Heart right ventricle (tissue), 16 donors: ENCODE results near the gene DENND2A. TPM values are rescaled to one million over a fixed set of nuclear protein-coding genes. Genes with fewer than 3 reads are reported as not detected.
A peak's percentile ranks its signal among the peaks of the same experiment; 100 is the strongest.
"Not testable (repeated sequence)": the region's sequence is repeated elsewhere in the genome, so short reads cannot be mapped to it uniquely, and the experiment has no call there.

Experiments
- ATAC-seq, 8 donors: fragments of 200-7000 bp; cut with Tn5 transposase; one replicate each; pipeline ENCODE4 v1.9.1; 2020; ENCODE audit warnings: mild to moderate bottlenecking in 8 of 8, moderate library complexity in 8 of 8, moderate number of reproducible peaks in 1 of 8
- DNase-seq, 2 donors: peaks; one replicate each; pipeline ENCODE4 v3.0.0-alpha.2; 2020
- H3K27ac ChIP-seq, 10 donors: fragments of 200-600 bp; sonication (generic) in 2 of 10; one replicate each; pipeline versions ENCODE4 v1.5.0 to v1.8.0; 2020 to 2022; ENCODE audit warnings: mild to moderate bottlenecking in 3 of 10
- H3K27me3 ChIP-seq, 7 donors: fragments of 200-600 bp; one replicate each; pipeline ENCODE4 v1.8.0; 2021 to 2022; ENCODE audit warnings: mild to moderate bottlenecking in 2 of 7
- H3K36me3 ChIP-seq, 9 donors: fragments of 200-600 bp; sonication (generic) in 1 of 9; one replicate each; pipeline versions ENCODE4 v1.5.0 to v1.8.0; 2020 to 2022; ENCODE audit warnings: mild to moderate bottlenecking in 2 of 9
- H3K4me1 ChIP-seq, 9 donors: fragments of 200-600 bp; sonication (generic) in 1 of 9; one replicate each; pipeline versions ENCODE4 v1.5.0 to v1.8.0; 2020 to 2022; ENCODE audit warnings: mild to moderate bottlenecking in 4 of 9
- H3K4me3 ChIP-seq, 10 donors: fragments of 200-600 bp; sonication (generic) in 2 of 10; one replicate each; pipeline versions ENCODE4 v1.5.0 to v1.8.0; 2020 to 2022; ENCODE audit warnings: mild to moderate bottlenecking in 7 of 10, moderate library complexity in 2 of 10
- H3K9me3 ChIP-seq, 11 donors: fragments of 200-600 bp in 10 of 11; sonication (generic) in 2 of 11; one replicate each; pipeline versions ENCODE4 v1.5.0 to v1.8.0; 2013 to 2022; ENCODE audit warnings: mild to moderate bottlenecking in 2 of 11, control low read depth in 1 of 11, moderate library complexity in 1 of 11
- CTCF ChIP-seq, 9 donors: fragments of 200-600 bp; sonication (generic) in 2 of 9; IDR thresholded peaks; one replicate each; pipeline versions ENCODE4 v1.5.0 to v1.8.0; 2021 to 2022; ENCODE audit warnings: antibody characterized with exemption in 9 of 9, mild to moderate bottlenecking in 5 of 9, moderate library complexity in 1 of 9
- WGBS, 2 donors: extraction: QIAGEN DNeasy Blood & Tissue Kit; methylation state at CpG; one replicate each; pipeline ENCODE4 v1.1.7; 2013; ENCODE audit warnings: inconsistent platforms in 1 of 2; 5-methylcytosine and 5-hydroxymethylcytosine counted together
- intact Hi-C, 10 donors: fragments of 100-400 bp; cut with DNase I; formaldehyde crosslinking; loops; one replicate each; pipeline versions ENCODE4 v1.11.1 to v1.14.2; 2022
- polyA plus RNA-seq, 2 donors: library from polyadenylated mRNA; stranded (reverse); fragments of 200-250 nt; gene quantifications; one replicate each; pipeline ENCODE4 v1.2.3, GENCODE V29; 2013
- total RNA-seq, 10 donors: library from RNA; stranded (reverse); fragmentation: NEBNext Ultra II Directional in 3 of 10; extraction: Animal tissue kit (Norgen Biotek cat#: 25700) in 3 of 10; gene quantifications; one replicate each; pipeline versions ENCODE4 v1.2.1 to v1.2.4, GENCODE V29; 2021 to 2023
- donor health status: Arrhythmogenic right ventricular cardiomyopathy.
- donor health status: ischemic (EF 13 %, LVEDD 7.1; RV severe dilation, severe dysfunction).
- donor health status: healthy with polysubstance abuse.
- donor health status: DM: no; HTN: yes; CAD: no.
- donor health status: DM: no; HTN: no; CAD: no.
- donor health status: ischemic (EF 25% LVEDD 6.9; RV normal size, moderate dysfunction).
- donor health status: ischemic (EF 25% LVEDD 5.7; RV mildly dilated, moderate dysfunction).
- donor health status: healthy.
- donor health status: DM: yes; HTN: yes; CAD: no.
- donor health status: Ischemic cardiomyopathy.
- donor health status: ischemic (EF 35%, LVEDD 5.7; RV mildly dilated, moderate dysfunction).
- donor health status: nonischemic (EF 11% LVEDD 7.7; RV severe dilation, severe dysfunction).
- donor health status: DM: yes; HTN: yes; CAD: no.
- donor health status: PGD.
- donor health status: ischemic (EF 29% LVEDD 5.4; RV normal size, mild dysfunction).
- donor health status: nonischemic (EF 23%, LVEDD 6.1; RV moderate dilation, normal function).

Gene DENND2A
- total and polyA plus RNA-seq, 12 donors, result 3.8 to 16.9 (median 9.8) TPM

DNA sequence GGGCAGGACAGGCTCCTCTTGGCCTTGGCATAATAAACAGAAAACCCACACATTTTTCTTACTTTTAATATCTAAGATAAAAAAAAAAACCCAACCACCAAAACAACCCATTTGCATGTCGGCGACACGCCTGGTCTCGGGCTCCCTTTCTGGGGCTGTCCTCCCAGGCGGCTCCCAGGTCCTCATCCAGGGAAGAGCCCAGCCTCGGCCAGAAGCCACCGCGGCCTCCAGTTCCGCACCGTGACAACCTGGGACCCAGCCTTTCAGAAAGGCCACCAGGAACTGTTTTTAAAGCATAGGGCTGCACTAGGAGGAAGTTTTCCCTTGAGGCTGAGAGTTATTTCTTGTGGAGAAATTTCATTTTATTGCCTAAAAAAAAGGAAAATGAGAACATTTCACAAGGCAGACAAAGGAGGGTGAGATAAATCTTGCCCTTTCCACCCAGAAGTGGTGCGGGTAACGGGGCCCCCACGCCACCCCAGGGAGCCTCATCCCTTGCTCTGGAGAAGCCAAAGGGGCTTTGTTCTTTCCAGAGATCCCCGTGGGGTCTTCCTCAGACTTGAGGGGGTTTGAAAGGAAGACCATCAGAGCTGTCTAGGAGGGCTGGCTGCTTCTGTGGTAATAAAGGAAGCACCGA lies 122.1 kb downstream of the DENND2A start:
- intact Hi-C loops, result loop anchor here in 9 of 10 donors (1.0 to 10.0 kb wide), 3 partner anchors 46 to 135 kb away; no protein-coding TSS in a partner anchor
- no peaks in the 10 kb centered on the region for H3K27me3 ChIP-seq
- H3K27ac ChIP-seq, result peak overlapping the region in 7 of 10 donors; percentile 26 to 76 (median 52)
- H3K9me3 ChIP-seq, result no peaks in the 10 kb centered on the region
- no peak for TF ChIP-seq CTCF (IDR thresholded peaks at IDR 0.05)
- H3K4me3 ChIP-seq, result peak overlapping the region in 1 of 10 donors; percentile 6
- DNase-seq (peak in 1 of 2 donors; percentile 15), ATAC-seq (peak in 6 of 8 donors; percentile 2 to 33 (median 18))
- peaks cover 0 to 51% (median 8%) of the 10 kb centered on the region in 9 donors for H3K36me3 ChIP-seq
- 79 to 87% methylated on average over 15 of the region's 15 CpGs for WGBS, 2 donors
- peaks cover 6 to 22% (median 16%) of the 10 kb centered on the region in 9 donors for H3K4me1 ChIP-seq

DNA sequence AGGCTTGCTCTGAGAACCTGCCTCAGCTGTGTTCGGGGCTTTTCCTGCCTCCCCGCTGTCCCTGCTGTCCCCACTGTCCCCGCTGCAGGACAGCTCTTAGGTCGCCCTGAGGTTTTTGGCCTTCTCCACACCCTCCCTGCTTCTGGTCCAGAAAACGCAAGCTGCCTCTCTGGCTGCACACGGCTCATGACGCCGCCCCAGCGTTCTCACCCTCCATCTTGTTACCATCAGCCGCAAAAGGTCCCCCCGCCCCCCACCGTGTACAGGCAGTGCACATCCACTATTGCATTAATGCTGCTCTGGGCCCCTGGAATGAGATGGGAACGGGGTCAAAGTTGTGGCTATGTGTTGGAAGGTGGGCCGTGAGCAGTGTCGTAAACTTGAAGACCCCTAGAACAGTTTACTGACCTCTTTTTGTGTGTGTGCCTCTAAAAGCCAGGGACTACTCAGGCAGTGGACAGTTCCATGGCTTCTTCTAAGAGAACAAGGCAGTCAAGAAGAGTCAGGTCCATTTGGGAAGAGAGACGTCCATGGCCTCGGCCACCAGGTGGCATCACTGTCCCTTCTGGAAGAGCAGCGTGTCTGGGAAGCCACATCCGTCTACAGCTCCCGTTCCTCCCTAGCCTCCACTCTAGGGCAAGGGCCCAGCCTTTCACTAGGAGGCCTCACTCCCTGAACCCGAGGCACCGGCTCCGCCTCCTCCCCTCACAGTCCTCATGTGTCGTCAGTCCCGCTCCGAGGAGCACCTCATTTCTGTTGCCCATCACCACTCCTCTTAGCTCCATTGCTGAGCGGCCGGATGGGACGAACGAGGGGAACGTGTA lies 122.9 kb downstream of the DENND2A start:
- peaks cover 0 to 43% (median 5%) of the 10 kb centered on the region in 9 donors for H3K36me3 ChIP-seq
- peak overlapping the region in 7 of 10 donors; percentile 26 to 76 (median 48) for H3K27ac ChIP-seq
- peak overlapping the region in 1 of 10 donors; percentile 6 for H3K4me3 ChIP-seq
- WGBS, 2 donors, result 51 to 56% methylated on average over 31 of the region's 31 CpGs
- no peaks in the 10 kb centered on the region for H3K27me3 ChIP-seq
- ATAC-seq (peak; percentile 86 to 96 (median 94)), DNase-seq (peak; percentile 90 to 91)
- intact Hi-C loops, result loop anchor here in 9 of 10 donors (1.0 to 10.0 kb wide), 3 partner anchors 47 to 136 kb away; no protein-coding TSS in a partner anchor
- H3K9me3 ChIP-seq, result no peaks in the 10 kb centered on the region
- peak; percentile 81 to 93 (median 88) for TF ChIP-seq CTCF (IDR thresholded peaks at IDR 0.05)
- H3K4me1 ChIP-seq, result peaks cover 6 to 22% (median 16%) of the 10 kb centered on the region in 9 donors

DNA sequence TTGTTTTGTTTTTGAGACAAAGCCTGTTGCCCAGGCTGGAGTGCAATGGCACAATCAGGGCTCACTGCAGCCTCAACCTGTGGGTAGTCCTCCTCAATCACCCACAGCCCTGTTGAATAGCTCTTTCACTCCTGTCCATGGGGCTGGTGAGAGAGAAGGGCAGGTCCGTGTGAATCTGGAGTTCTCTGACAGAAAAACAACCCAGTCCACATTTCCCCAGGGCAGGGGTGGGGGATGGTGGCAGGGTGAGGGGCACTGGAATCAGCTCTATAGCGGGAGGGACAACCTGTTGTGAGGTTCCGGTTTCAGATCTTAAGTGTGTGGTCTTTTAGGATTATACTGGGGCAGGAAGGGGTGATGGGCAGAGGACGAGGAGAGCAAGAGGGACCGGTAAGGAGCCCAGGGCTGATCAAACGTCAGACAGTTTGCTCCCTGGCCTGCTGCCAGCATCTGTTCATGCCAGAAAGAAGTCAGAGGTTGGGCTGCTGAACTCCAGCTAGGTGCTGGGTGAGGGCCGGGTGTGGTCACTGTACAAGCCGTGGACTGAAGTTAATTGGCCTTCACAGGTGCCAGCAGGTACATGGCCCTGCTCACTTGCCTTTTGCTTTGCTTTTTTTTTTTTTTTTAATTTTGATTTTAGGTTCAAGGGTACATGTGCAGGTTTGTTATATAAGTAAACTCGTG lies 128.2 kb downstream of the DENND2A start:
- DNase-seq (peak; percentile 23 to 52), ATAC-seq (peak in 3 of 8 donors; percentile 43 to 66 (median 53))
- Histone ChIP-seq H3K4me1 (peaks cover 0 to 13% (median 4%) of the 10 kb centered on the region in 9 donors), H3K27ac (no peak overlapping the region), H3K9me3 (no peaks in the 10 kb centered on the region), H3K36me3 (peaks cover 0 to 5% (median 0%) of the 10 kb centered on the region in 9 donors), H3K27me3 (no peaks in the 10 kb centered on the region), H3K4me3 (no peak overlapping the region)
- intact Hi-C loops, result loop anchor here in 1 of 10 donors (10.0 kb wide), 1 partner anchor 52 kb away; no protein-coding TSS in a partner anchor
- 29 to 31% methylated on average over 9 of the region's 9 CpGs for WGBS, 2 donors
- TF ChIP-seq CTCF (IDR thresholded peaks at IDR 0.05), result no peak

DNA sequence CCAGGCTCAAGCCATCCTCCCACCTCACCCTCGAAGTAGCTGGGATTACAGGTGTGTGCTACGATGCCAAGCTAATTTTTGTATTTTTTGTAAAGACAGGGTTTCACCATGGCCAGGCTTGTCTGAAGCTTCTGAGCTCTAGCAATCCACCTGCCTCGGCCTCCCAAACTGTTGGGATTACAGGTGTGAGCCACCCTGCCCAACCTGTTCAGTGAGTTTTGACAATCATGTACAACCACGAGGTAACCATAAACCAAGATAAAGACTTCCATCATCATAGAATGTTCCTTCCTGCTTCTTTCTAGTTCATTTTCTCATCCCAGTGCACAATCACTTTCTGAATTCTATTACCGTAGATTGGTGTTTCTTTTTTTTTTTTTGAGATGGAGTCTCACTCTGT lies 130.8 kb downstream of the DENND2A start:
- H3K4me1 ChIP-seq, result peaks cover 4 to 27% (median 15%) of the 10 kb centered on the region in 9 donors
- no peaks in the 10 kb centered on the region for H3K9me3 ChIP-seq
- no peaks in the 10 kb centered on the region for H3K27me3 ChIP-seq
- no peaks in the 10 kb centered on the region for H3K36me3 ChIP-seq
- no peak for TF ChIP-seq CTCF (IDR thresholded peaks at IDR 0.05)
- H3K27ac ChIP-seq, result no peak overlapping the region
- H3K4me3 ChIP-seq, result no peak overlapping the region
- DNase-seq (no peak), ATAC-seq (no peak)
- intact Hi-C loops, result loop anchor here in 2 of 10 donors (5.0 to 10.0 kb wide), 2 partner anchors 55 to 58 kb away; no protein-coding TSS in a partner anchor
- WGBS, 2 donors, result 55 to 68% methylated on average over 5 of the region's 5 CpGs

DNA sequence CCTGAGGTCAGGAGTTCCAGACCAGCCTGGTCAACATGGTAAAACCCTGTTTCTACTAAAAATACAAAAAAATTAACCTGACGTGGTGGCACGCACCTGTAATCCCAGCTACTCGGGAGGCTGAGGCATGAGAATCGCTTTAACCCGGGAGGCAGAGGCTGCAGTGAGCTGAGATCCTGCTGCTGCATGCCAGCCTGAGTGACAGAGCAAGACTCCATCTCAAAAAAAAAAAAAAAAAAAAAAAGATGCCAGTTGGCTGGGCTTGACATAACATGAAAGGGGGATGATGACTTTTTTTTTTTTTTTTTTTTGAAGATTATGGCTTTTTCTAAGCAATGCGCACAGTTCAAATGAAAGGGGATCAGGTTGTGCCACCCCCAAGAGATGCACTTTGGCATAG lies 133.1 kb downstream of the DENND2A start:
- H3K27ac ChIP-seq, result peak overlapping the region; percentile 49 to 95 (median 82)
- not testable (repeated sequence) for DNase-seq, H3K27me3 ChIP-seq, H3K36me3 ChIP-seq, H3K4me3 ChIP-seq, H3K9me3 ChIP-seq
- ATAC-seq, result peak in 2 of 8 donors; percentile 32 to 50
- intact Hi-C loops, result loop anchor here in 1 of 10 donors (5.0 kb wide), 1 partner anchor 60 kb away; no protein-coding TSS in a partner anchor
- H3K4me1 ChIP-seq, result peaks cover 4 to 27% (median 14%) of the 10 kb centered on the region in 9 donors
- 71 to 75% methylated on average over 6 of the region's 6 CpGs for WGBS, 2 donors
